PC-3 (cell line): ENCODE measurements around the gene REEP3.

Experiments
- CTCF ChIP-seq: fragments of 300-600 bp; sonication (generic); conservative IDR thresholded peaks from 2 replicates; pipeline ENCODE4 v1.5.1; 2017; ENCODE audit warnings: antibody characterized with exemption, low read depth, mild to moderate bottlenecking, low read length
- EZH2 ChIP-seq: fragments of 300-600 bp; sonication (generic); IDR thresholded peaks from one replicate; pipeline ENCODE4 v1.6.1; 2017; ENCODE audit warnings: antibody characterized with exemption, mild to moderate bottlenecking, low read length; ENCODE audit not compliant: unreplicated experiment
- EZH2phosphoT487 ChIP-seq: fragments of 300-600 bp; sonication (generic); IDR thresholded peaks from 2 replicates; pipeline ENCODE4 v1.6.1; 2018; ENCODE audit warnings: mild to moderate bottlenecking, antibody characterized with exemption, low read length, borderline replicate concordance

GRCh38 chr10:63637901-63638327, 116.7 kb downstream of the REEP3 start:
- TF ChIP-seq CTCF, result no peak
- TF ChIP-seq EZH2, result no peak
- no peak for TF ChIP-seq EZH2phosphoT487
